Prostate gland (tissue), 2 donors: ENCODE measurements around the gene LCE3D.

Experiments
- POLR2A ChIP-seq: fragments of 450-650 bp; IDR thresholded peaks from one replicate; pipeline ENCODE4 v1.6.1; 2016; ENCODE audit warnings: antibody characterized with exemption, mild to moderate bottlenecking
- POLR2AphosphoS5 ChIP-seq: sonication (generic); formaldehyde crosslinking; IDR thresholded peaks from one replicate; pipeline ENCODE4 v1.6.1; 2017; ENCODE audit warnings: antibody characterized with exemption
- TF ChIP-seq, protein P1 (sequence below), 4 experiments: fragments of 200-600 bp in 2 of 4; fragments of 450-650 bp in 2 of 4; sonication (generic) in 2 of 4; IDR thresholded peaks; 1 replicate in 3 of 4; 2 replicates in 1 of 4; pipeline ENCODE4 v1.5.1; 2016 to 2019; ENCODE audit warnings: antibody characterized with exemption in 4 of 4, mild to moderate bottlenecking in 2 of 4, moderate library complexity in 2 of 4

DNA sequence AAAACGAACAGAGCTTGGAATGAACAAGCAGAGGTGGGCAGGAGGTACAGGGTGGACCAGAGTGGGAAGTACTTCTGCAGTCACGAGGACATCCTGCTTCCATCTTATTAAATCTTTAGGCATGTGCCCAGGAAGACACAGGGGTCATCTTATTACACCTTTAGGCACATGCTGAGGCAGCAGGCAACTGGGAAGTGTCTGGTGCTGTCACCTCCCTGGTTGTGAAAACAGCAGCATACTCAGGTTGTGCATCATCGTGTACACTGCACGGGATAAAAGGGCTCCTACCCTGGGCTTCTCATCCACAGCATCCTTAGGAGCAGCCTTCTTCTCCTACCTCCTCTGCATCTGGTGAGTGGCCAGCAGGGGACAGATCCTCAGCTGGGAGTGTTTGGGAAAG lies 19.6 kb upstream of the LCE3D start, which contains the start of gene LCE3C:
- no peak for TF ChIP-seq POLR2AphosphoS5
- TF ChIP-seq, protein P1, sequence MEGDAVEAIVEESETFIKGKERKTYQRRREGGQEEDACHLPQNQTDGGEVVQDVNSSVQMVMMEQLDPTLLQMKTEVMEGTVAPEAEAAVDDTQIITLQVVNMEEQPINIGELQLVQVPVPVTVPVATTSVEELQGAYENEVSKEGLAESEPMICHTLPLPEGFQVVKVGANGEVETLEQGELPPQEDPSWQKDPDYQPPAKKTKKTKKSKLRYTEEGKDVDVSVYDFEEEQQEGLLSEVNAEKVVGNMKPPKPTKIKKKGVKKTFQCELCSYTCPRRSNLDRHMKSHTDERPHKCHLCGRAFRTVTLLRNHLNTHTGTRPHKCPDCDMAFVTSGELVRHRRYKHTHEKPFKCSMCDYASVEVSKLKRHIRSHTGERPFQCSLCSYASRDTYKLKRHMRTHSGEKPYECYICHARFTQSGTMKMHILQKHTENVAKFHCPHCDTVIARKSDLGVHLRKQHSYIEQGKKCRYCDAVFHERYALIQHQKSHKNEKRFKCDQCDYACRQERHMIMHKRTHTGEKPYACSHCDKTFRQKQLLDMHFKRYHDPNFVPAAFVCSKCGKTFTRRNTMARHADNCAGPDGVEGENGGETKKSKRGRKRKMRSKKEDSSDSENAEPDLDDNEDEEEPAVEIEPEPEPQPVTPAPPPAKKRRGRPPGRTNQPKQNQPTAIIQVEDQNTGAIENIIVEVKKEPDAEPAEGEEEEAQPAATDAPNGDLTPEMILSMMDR (IDR thresholded peaks at IDR 0.05), result no peak
- TF ChIP-seq POLR2A, result no peak
